H1 (cell line): ENCODE results near the gene STXBP6. TPM values are rescaled to one million over a fixed set of nuclear protein-coding genes. Genes with fewer than 3 reads are reported as not detected.

Experiments
- CTCF ChIA-PET: fragments of 300-600 bp; sonication (Branson Sonifier 250); formaldehyde crosslinking; loops from one replicate; lab custom pipeline; 2021; ENCODE audit not compliant: partially characterized antibody; lab: Charles Lee
- POLR2A ChIA-PET: fragments of 300-600 bp; sonication (Branson Sonifier 250); formaldehyde crosslinking; loops from one replicate; lab custom pipeline; 2021; ENCODE audit warnings: inconsistent platforms; ENCODE audit not compliant: partially characterized antibody; lab: Charles Lee
- DNase-seq, 2 experiments: peaks; one replicate each; pipeline versions ENCODE4 v3.0.0 to v3.0.0-alpha.2; 2010 to 2022; ENCODE audit warnings: low spot score in 2 of 2, low read depth in 1 of 2, mixed read lengths in 1 of 2
- FAIRE-seq: peaks from 2 replicates; lab custom pipeline; 2011; peaks lifted over from hg19 to GRCh38; lab: Jason Lieb, UNC
- H2AFZ ChIP-seq: 2 replicates; pipeline ENCODE4 v1.8.1; 2012; ENCODE audit warnings: low read length, inconsistent platforms
- H2AK5ac ChIP-seq: 2 replicates; pipeline ENCODE4 v1.6.1; 2013; ENCODE audit warnings: low read depth, low read length
- H2BK120ac ChIP-seq: replicated peaks from 2 replicates; pipeline ENCODE3; 2013; ENCODE audit warnings: low read depth, low read length, inconsistent platforms
- H2BK12ac ChIP-seq: 2 replicates; pipeline ENCODE4 v1.6.1; 2013; ENCODE audit warnings: low read depth, low read length
- H2BK15ac ChIP-seq: 2 replicates; pipeline ENCODE4 v1.6.1; 2013; ENCODE audit warnings: low read length
- H2BK20ac ChIP-seq: 2 replicates; pipeline ENCODE4 v1.6.1; 2013; ENCODE audit warnings: low read length
- H2BK5ac ChIP-seq: 2 replicates; pipeline ENCODE4 v1.6.1; 2013; ENCODE audit warnings: low read depth, low read length
- H3K14ac ChIP-seq: 2 replicates; pipeline ENCODE4 v1.6.1; 2013; ENCODE audit warnings: inconsistent platforms; ENCODE audit not compliant: insufficient read length
- H3K18ac ChIP-seq: 2 replicates; pipeline ENCODE4 v1.6.1; 2013; ENCODE audit warnings: low read length; ENCODE audit errors: extremely low read depth
- H3K23ac ChIP-seq: 2 replicates; pipeline ENCODE4 v1.6.1; 2013; ENCODE audit warnings: inconsistent platforms; ENCODE audit not compliant: insufficient read length
- H3K23me2 ChIP-seq: 2 replicates; pipeline ENCODE4 v1.6.1; 2013; ENCODE audit warnings: low read depth, low read length
- H3K27ac ChIP-seq: 2 replicates; pipeline ENCODE4 v1.6.1; 2011; ENCODE audit warnings: low read depth, low read length, inconsistent platforms
- H3K27me3 ChIP-seq, 4 experiments: replicated peaks in 1 of 4; 1 replicate in 1 of 4; 2 replicates in 3 of 4; pipeline versions ENCODE4 v1.6.1 to v1.8.1; 2011 to 2013; ENCODE audit warnings: low read length in 3 of 4, mild to moderate bottlenecking in 3 of 4, inconsistent platforms in 2 of 4, mixed read lengths in 2 of 4, moderate library complexity in 1 of 4; ENCODE audit not compliant: control insufficient read depth in 3 of 4, insufficient read depth in 3 of 4; ENCODE audit errors: extremely low read depth in 1 of 4
- H3K36me3 ChIP-seq, 4 experiments: 2 replicates each; pipeline versions ENCODE4 v1.6.1 to v1.8.1; 2011 to 2013; ENCODE audit warnings: mild to moderate bottlenecking in 4 of 4, low read length in 3 of 4, moderate library complexity in 2 of 4, control low read depth in 1 of 4, inconsistent platforms in 1 of 4; ENCODE audit not compliant: insufficient read depth in 4 of 4, control insufficient read depth in 2 of 4
- H3K4ac ChIP-seq: replicated peaks from 2 replicates; pipeline ENCODE3; 2013; ENCODE audit warnings: low read length, low read depth, mixed read lengths, inconsistent platforms; ENCODE audit not compliant: insufficient read length
- H3K4me1 ChIP-seq, 4 experiments: replicated peaks in 1 of 4; 1 replicate in 1 of 4; 2 replicates in 3 of 4; pipeline versions ENCODE4 v1.6.1 to v1.8.1; 2011 to 2013; ENCODE audit warnings: low read length in 3 of 4, inconsistent platforms in 2 of 4, mixed read lengths in 1 of 4; ENCODE audit not compliant: insufficient read depth in 4 of 4, control insufficient read depth in 3 of 4
- H3K4me2 ChIP-seq, 2 experiments: 2 replicates each; pipeline versions ENCODE4 v1.6.1 to v1.8.1; 2011 to 2013; ENCODE audit warnings: low read depth in 2 of 2, low read length in 2 of 2, control low read depth in 1 of 2, inconsistent platforms in 1 of 2, mild to moderate bottlenecking in 1 of 2; ENCODE audit not compliant: insufficient read depth in 1 of 2
- H3K4me3 ChIP-seq, 4 experiments: fragments of 200-600, 300-600 bp in 1 of 4; sonication (generic), shearing (Covaris generic), sonication (Bioruptor Twin) in 1 of 4; 2 replicates each; pipeline versions ENCODE4 v1.5.1 to v1.8.1; 2011 to 2016; ENCODE audit warnings: low read length in 4 of 4, low read depth in 3 of 4, control low read depth in 2 of 4, inconsistent platforms in 2 of 4, mild to moderate bottlenecking in 2 of 4, mixed read lengths in 1 of 4, moderate library complexity in 1 of 4; ENCODE audit not compliant: insufficient read depth in 2 of 4; ENCODE audit errors: extremely low read depth in 1 of 4
- H3K56ac ChIP-seq: replicated peaks from 2 replicates; pipeline ENCODE3; 2013; ENCODE audit warnings: low read depth, mild to moderate bottlenecking, mixed read lengths, low read length, inconsistent platforms; ENCODE audit not compliant: insufficient read length
- H3K79me1 ChIP-seq: 2 replicates; pipeline ENCODE4 v1.6.1; 2013; ENCODE audit warnings: low read depth, low read length, control low read depth
- H3K79me2 ChIP-seq, 2 experiments: 2 replicates each; pipeline versions ENCODE4 v1.6.1 to v1.8.1; 2012 to 2013; ENCODE audit warnings: low read length in 2 of 2, mild to moderate bottlenecking in 2 of 2, inconsistent platforms in 1 of 2; ENCODE audit not compliant: insufficient read depth in 2 of 2, control insufficient read depth in 1 of 2
- H3K9ac ChIP-seq, 4 experiments: replicated peaks in 1 of 4; 1 replicate in 1 of 4; 2 replicates in 3 of 4; pipeline versions ENCODE4 v1.6.1 to v1.8.1; 2011 to 2013; ENCODE audit warnings: low read depth in 3 of 4, low read length in 3 of 4, control low read depth in 2 of 4, mild to moderate bottlenecking in 2 of 4, moderate library complexity in 2 of 4, inconsistent platforms in 1 of 4; ENCODE audit errors: extremely low read depth in 1 of 4
- H3K9me3 ChIP-seq, 2 experiments: 2 replicates each; pipeline versions ENCODE4 v1.6.1 to v1.8.1; 2012 to 2013; ENCODE audit warnings: mild to moderate bottlenecking in 2 of 2, moderate library complexity in 2 of 2, control low read depth in 1 of 2, inconsistent platforms in 1 of 2, low read depth in 1 of 2, low read length in 1 of 2, mixed read lengths in 1 of 2; ENCODE audit not compliant: insufficient read depth in 2 of 2
- H4K20me1 ChIP-seq, 2 experiments: replicated peaks in 1 of 2; 2 replicates each; pipeline versions ENCODE3 to v1.8.1; 2011 to 2013; ENCODE audit warnings: inconsistent platforms in 2 of 2, low read length in 2 of 2, mild to moderate bottlenecking in 1 of 2; ENCODE audit not compliant: insufficient read depth in 2 of 2, control insufficient read depth in 1 of 2
- H4K5ac ChIP-seq: 2 replicates; pipeline ENCODE4 v1.6.1; 2013; ENCODE audit warnings: low read length, low read depth, mixed read lengths, inconsistent platforms; ENCODE audit not compliant: insufficient read length
- H4K8ac ChIP-seq: 2 replicates; pipeline ENCODE4 v1.8.0; 2013; ENCODE audit warnings: mild to moderate bottlenecking, moderate library complexity, low read length, inconsistent platforms; ENCODE audit not compliant: insufficient read depth; ENCODE audit errors: extremely low read depth
- H4K91ac ChIP-seq: replicated peaks from 2 replicates; pipeline ENCODE3; 2013; ENCODE audit warnings: low read length, mixed read lengths, inconsistent platforms; ENCODE audit not compliant: insufficient read length
- CHD2 ChIP-seq: IDR thresholded peaks from 2 replicates; pipeline ENCODE4 v1.6.1; 2012; ENCODE audit warnings: low read length, improper control_type of control experiment
- CTBP2 ChIP-seq: IDR thresholded peaks from 2 replicates; pipeline ENCODE4 v1.7.0; 2011; ENCODE audit warnings: borderline replicate concordance, mild to moderate bottlenecking, moderate library complexity, mixed read lengths, low read length; ENCODE audit not compliant: insufficient read depth, insufficient read length
- EZH2 ChIP-seq: fragments of 200-600 bp; sonication (generic); IDR thresholded peaks from 2 replicates; pipeline ENCODE4 v1.7.1; 2012; ENCODE audit warnings: low read depth, mild to moderate bottlenecking, moderate library complexity, low read length, inconsistent platforms; ENCODE audit not compliant: severe bottlenecking
- GTF2F1 ChIP-seq: IDR thresholded peaks from 2 replicates; pipeline ENCODE4 v1.6.1; 2012; ENCODE audit warnings: low read depth, low read length, improper control_type of control experiment, borderline replicate concordance
- KDM5A ChIP-seq: fragments of 200-600 bp; IDR thresholded peaks from 2 replicates; pipeline ENCODE4 v1.7.1; 2012; ENCODE audit warnings: mild to moderate bottlenecking, low read length, inconsistent platforms, mixed read lengths
- MAFK ChIP-seq: IDR thresholded peaks from 2 replicates; pipeline ENCODE4 v1.6.1; 2012; ENCODE audit warnings: low read depth, mild to moderate bottlenecking, improper control_type of control experiment, low read length
- POLR2A ChIP-seq, 2 experiments: IDR thresholded peaks; 1 replicate in 1 of 2; 2 replicates in 1 of 2; pipeline ENCODE4 v1.6.1; 2011; ENCODE audit warnings: low read depth in 2 of 2, low read length in 2 of 2, mild to moderate bottlenecking in 2 of 2; ENCODE audit errors: control extremely low read depth in 1 of 2
- POU5F1 ChIP-seq: IDR thresholded peaks from 2 replicates; pipeline ENCODE4 v1.6.1; 2011; ENCODE audit warnings: low read depth, mild to moderate bottlenecking, low read length, moderate library complexity
- RNF2 ChIP-seq: fragments of 200-900, 300-1000 bp; sonication (generic); IDR thresholded peaks from 2 replicates; pipeline ENCODE4 v1.7.1; 2016; ENCODE audit warnings: borderline replicate concordance, low read depth, mild to moderate bottlenecking, antibody characterized with exemption, low read length; ENCODE audit not compliant: poor library complexity, severe bottlenecking; ENCODE audit errors: missing control alignments
- SAP30 ChIP-seq: fragments of 300-600 bp; sonication (generic); IDR thresholded peaks from 2 replicates; pipeline ENCODE4 v1.7.1; 2012; ENCODE audit warnings: low read length, moderate library complexity, mild to moderate bottlenecking, inconsistent platforms; ENCODE audit not compliant: insufficient read depth, insufficient replicate concordance
- SIRT6 ChIP-seq: IDR thresholded peaks from one replicate; pipeline ENCODE4 v1.7.1; 2012; ENCODE audit warnings: low read length, inconsistent platforms
- SP2 ChIP-seq: IDR thresholded peaks from 2 replicates; pipeline ENCODE4 v1.6.1; 2012; ENCODE audit warnings: mild to moderate bottlenecking, low read length, inconsistent platforms
- TEAD4 ChIP-seq: IDR thresholded peaks from 2 replicates; pipeline ENCODE4 v1.6.1; 2012; ENCODE audit warnings: low read depth, low read length, inconsistent platforms, mixed read lengths
- ZNF274 ChIP-seq: IDR thresholded peaks from 2 replicates; pipeline ENCODE4 v1.7.0; 2012; ENCODE audit warnings: low read length, borderline replicate concordance; ENCODE audit errors: extremely low read depth
- WGBS, 2 experiments: shearing (Covaris generic) in 1 of 2; methylation state at CpG; one replicate each; pipeline versions ENCODE4 v1.1.6 to v1.1.7; 2013 to 2015; ENCODE audit warnings: low lambda C conversion rate in 2 of 2, mixed read lengths in 2 of 2, inconsistent platforms in 1 of 2, low coverage in 1 of 2, missing lambda C conversion rate in 1 of 2; ENCODE audit not compliant: insufficient replicate concordance in 2 of 2, insufficient coverage in 1 of 2, insufficient read length in 1 of 2; ENCODE audit errors: extremely low coverage in 1 of 2, missing lambda C conversion rate in 1 of 2; 5-methylcytosine and 5-hydroxymethylcytosine counted together
- polyA plus RNA-seq, 7 experiments: library from polyadenylated mRNA; depleted of rRNA in 3 of 7; stranded (reverse) in 5 of 7; unstranded in 2 of 7; fragments of >200 nt in 5 of 7; fragments of 200-250 nt in 2 of 7; gene quantifications; 1 replicate in 5 of 7; 2 replicates in 1 of 7; 4 replicates in 1 of 7; pipeline versions ENCODE4 v1.2.1 to v1.2.3, GENCODE V29; 2011 to 2013; ENCODE audit warnings: missing spikeins in 2 of 7, mixed read lengths in 2 of 7
- total RNA-seq: library from RNA; stranded (reverse); fragmentation: NEBNext Ultra II Directional; extraction: Animal tissue kit (Norgen Biotek cat#: 25700); gene quantifications from 2 replicates; pipeline ENCODE4 v1.2.1, GENCODE V29; 2021

The STXBP6 gene
- total and polyA plus RNA-seq, 2 of the 8 experiments (the other 6 are each of a cell fraction or from before 2014, with no cell fraction given): 9.4 to 18.1 TPM

GRCh38 chr14:25092258-25092740 is 42.4 kb upstream of the STXBP6 start:
- Histone ChIP-seq H3K14ac (no peak overlapping the region), H2AK5ac (no peak overlapping the region), H4K20me1 (no peaks in the 10 kb centered on the region), H2BK120ac (no peak overlapping the region), H4K8ac (no peak overlapping the region), H2BK15ac (no peak overlapping the region), H3K23ac (no peak overlapping the region), H2AFZ (no peak overlapping the region), H3K4me3 (no peak overlapping the region), H3K18ac (no peak overlapping the region), H4K5ac (no peak overlapping the region), H3K4me1 (peaks cover 0 to 5% (median 2%) of the 10 kb centered on the region in 4 experiments; a peak in 1 of 7 replicates), H2BK12ac (no peak overlapping the region; the same call in 1 of the 2 replicates), H3K79me2 (no peaks in the 10 kb centered on the region), H3K27ac (no peak overlapping the region), H3K23me2 (no peaks in the 10 kb centered on the region), H2BK20ac (no peak overlapping the region), H4K91ac (no peak overlapping the region), H3K56ac (no peak overlapping the region), H3K79me1 (no peaks in the 10 kb centered on the region), H3K9ac (no peak overlapping the region), H3K36me3 (no peaks in the 10 kb centered on the region), H3K27me3 (no peaks in the 10 kb centered on the region), H3K4ac (no peak overlapping the region), H2BK5ac (no peak overlapping the region), H3K4me2 (no peak overlapping the region), H3K9me3 (no peaks in the 10 kb centered on the region)
- no peak for TF ChIP-seq GTF2F1
- no peak for TF ChIP-seq MAFK
- TF ChIP-seq SAP30: no peak
- no peak for TF ChIP-seq CHD2
- no peak for TF ChIP-seq SP2
- TF ChIP-seq KDM5A: no peak
- TF ChIP-seq POLR2A (IDR thresholded peaks at IDR 0.05; ENCODE audit: control extremely low read depth in 1 of 2, low read depth in 2 of 2, low read length in 2 of 2): no peak
- TF ChIP-seq CTBP2: no peak
- no peak for TF ChIP-seq POU5F1
- no peak for TF ChIP-seq RNF2
- no peak for TF ChIP-seq TEAD4
- no peak for TF ChIP-seq SIRT6
- TF ChIP-seq ZNF274: no peak
- no peak for TF ChIP-seq EZH2
- 85% methylated on average over 4 of the region's 4 CpGs; no CpG with 5 or more reads in 1 of the 2 experiments for WGBS, 2 experiments
- ChIA-PET POLR2A (interaction anchor here (1.3 kb wide), 1 partner anchor 651 kb away, joined by 3 read pairs; no protein-coding TSS in a partner anchor), CTCF (interaction anchor here (1.1 to 1.7 kb wide), 2 partner anchors 32 to 286 kb away, joined by 4 to 7 read pairs; no protein-coding TSS in a partner anchor)
- DNase-seq: no peak
- no peak for FAIRE-seq
